Stimulated activated naive B cell treated with anti-CD40 and anti-IgM and Interleukin-4, amounts not matched to agents 10 μg/mL and 1 μg/mL and 100 μg/mL, for 72 hours (primary cell): ENCODE measurements around the gene METTL26.

Source experiments
- ATAC-seq, 2 donors: fragments of 150-1000 bp; cut with Tn5 transposase; replicated peaks; 2 replicates each; pipeline ENCODE4 v1.10.0; 2021; ENCODE audit warnings: moderate library complexity in 1 of 2
- DNase-seq: peaks from one replicate; pipeline ENCODE4 v3.0.0; 2021
- H3K27ac Mint-ChIP-seq: one replicate; pipeline ENCODE4 v1.8.0; 2022; ENCODE audit warnings: mild to moderate bottlenecking, mixed read lengths
- H3K27me3 Mint-ChIP-seq, 2 donors: one replicate each; pipeline ENCODE4 v1.8.0; 2022; ENCODE audit warnings: mixed read lengths in 2 of 2
- H3K36me3 Mint-ChIP-seq, 2 donors: one replicate each; pipeline ENCODE4 v1.8.0; 2022; ENCODE audit warnings: mixed read lengths in 2 of 2, mild to moderate bottlenecking in 1 of 2
- H3K4me1 Mint-ChIP-seq, 2 donors: one replicate each; pipeline ENCODE4 v1.8.0; 2022; ENCODE audit warnings: mixed read lengths in 2 of 2, mild to moderate bottlenecking in 1 of 2
- H3K4me3 Mint-ChIP-seq, 2 donors: one replicate each; pipeline ENCODE4 v1.8.0; 2022; ENCODE audit warnings: mild to moderate bottlenecking in 2 of 2, mixed read lengths in 2 of 2, moderate library complexity in 1 of 2
- H3K9me3 Mint-ChIP-seq, 2 donors: one replicate each; pipeline ENCODE4 v1.8.0; 2022; ENCODE audit warnings: mixed read lengths in 2 of 2, mild to moderate bottlenecking in 1 of 2

METTL26 gene

DNA sequence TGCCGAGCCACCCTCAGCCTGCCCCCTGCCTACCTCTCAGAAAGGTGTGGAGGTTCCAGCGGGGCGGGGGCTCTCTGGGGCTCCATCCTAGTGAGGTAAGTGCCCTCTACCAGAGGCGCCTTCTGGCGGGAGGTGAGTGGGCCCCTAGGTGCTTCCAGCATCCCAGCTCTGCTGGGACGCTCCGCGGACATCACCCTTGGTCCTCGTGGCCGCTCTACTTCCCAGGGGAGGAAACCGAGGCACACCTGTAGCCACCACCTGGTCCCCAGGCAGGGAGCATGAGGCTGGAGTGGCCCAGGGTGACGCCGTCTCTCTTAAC lies 6.9 kb upstream of the METTL26 start:
- Mint-ChIP-seq H3K27ac (peak overlapping the region; percentile 73), H3K4me1 (peaks cover 24 to 58% of the 10 kb centered on the region in 2 donors), H3K27me3 (no peaks in the 10 kb centered on the region), H3K4me3 (peak overlapping the region; percentile 83 to 84), H3K9me3 (no peaks in the 10 kb centered on the region), H3K36me3 (peaks cover 7 to 10% of the 10 kb centered on the region in 2 donors)
- ATAC-seq (no peak), DNase-seq (no peak)

DNA sequence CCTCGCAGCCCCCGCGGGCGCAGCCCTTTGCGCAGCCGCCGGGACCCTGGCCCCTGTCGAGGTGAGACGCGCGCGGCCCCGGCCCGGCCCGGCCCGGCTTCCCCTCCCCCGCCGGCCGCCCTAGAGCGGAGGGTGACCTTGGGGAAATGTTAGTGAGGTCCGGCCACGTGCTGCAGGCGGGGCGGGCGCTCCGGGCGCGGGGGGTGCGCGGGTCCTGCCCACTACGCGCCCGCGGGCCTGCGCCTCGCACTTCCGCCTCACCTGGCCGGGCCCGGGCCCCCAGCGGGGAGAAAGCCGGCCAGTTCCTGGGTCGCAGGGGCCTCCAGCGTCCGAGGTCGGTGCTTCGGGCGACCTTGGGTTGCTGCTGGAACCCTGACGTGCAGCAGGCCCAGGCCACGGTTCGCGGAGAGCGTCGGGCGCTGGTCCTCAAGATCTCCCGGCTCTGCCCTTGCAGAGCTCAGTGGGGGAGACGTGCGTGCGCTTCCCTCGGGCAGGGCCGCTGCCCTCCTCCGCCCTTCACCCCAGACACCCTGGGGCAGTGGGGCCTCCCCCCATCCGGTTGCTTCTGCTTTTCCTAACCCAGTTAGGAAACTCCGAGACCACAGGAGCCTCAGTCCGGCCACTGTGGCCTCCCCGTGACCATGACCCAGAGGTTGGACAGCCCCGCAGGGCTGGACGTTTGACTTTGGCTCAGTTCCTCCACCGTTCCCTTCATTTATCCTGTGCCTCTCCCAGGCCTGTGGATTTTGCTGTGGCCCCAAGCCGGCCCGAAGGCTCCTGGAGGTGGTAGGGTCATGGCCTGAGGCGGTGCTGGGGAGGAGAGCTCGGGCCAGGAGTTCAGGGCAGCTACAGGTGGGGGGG lies 6.3 kb upstream of the METTL26 start:
- ATAC-seq (peak; percentile 63 to 67), DNase-seq (peak; percentile 43)
- Mint-ChIP-seq H3K4me1 (peaks cover 23 to 54% of the 10 kb centered on the region in 2 donors), H3K9me3 (no peaks in the 10 kb centered on the region), H3K27ac (peak overlapping the region; percentile 73), H3K36me3 (peaks cover 7 to 10% of the 10 kb centered on the region in 2 donors), H3K4me3 (peak overlapping the region; percentile 83 to 84), H3K27me3 (no peaks in the 10 kb centered on the region)

DNA sequence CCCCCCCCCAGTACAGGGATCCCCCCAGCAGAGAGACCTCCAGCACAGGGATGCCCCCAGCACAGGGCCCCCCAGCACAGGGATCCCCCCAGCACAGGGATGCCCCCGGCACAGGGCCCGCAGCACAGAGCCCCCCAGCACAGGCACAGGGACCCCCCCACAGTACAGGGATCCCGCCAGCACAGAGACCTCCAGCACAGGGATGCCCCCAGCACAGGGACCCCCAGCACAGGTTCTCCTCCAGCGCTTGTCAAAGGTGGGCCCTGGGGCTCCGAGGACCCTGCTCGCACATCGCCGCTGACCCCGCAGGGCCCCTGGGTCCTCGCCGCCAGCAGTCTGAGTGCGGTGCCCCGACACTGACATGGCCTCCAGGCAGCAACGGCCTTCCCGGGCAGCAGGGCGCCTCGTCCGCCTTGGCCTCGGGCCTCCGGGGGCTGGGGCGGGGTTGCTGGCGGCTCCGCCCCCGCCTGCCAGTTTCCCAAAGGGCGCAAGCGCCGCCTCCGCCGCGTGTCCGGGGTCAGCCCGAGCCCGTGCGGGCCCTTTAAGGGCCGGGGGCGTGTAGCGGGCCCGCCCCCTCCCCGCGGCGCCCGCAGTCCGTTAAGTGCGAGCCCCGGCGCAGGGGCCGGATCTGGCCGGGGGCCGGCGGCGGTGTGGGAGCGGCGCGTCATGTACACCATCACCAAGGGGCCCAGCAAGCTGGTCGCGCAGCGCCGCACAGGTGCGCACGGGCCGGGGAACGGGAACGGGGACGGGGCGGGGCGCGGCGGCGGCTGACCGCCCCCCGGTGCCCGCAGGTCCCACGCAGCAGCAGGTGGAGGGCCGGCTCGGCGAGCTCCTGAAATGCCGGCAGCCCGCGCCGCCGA lies 5.5 kb upstream of the METTL26 start, which contains the start of gene MCRIP2:
TSS of gene MCRIP2 (plus strand) at position 503 of the 863 bp plus-strand sequence. CDS start at position 667, 164 bp downstream.
- peaks cover 0 to 2% of the 10 kb centered on the region in 2 donors for H3K9me3 Mint-ChIP-seq
- ATAC-seq (peak; percentile 64 to 65), DNase-seq (peak; percentile 78)
- peaks cover 24 to 50% of the 10 kb centered on the region in 2 donors for H3K4me1 Mint-ChIP-seq
- peaks cover 11 to 13% of the 10 kb centered on the region in 2 donors for H3K36me3 Mint-ChIP-seq
- H3K27me3 Mint-ChIP-seq: peaks cover 3 to 4% of the 10 kb centered on the region in 2 donors
- peak within 1 kb of the TSS; percentile 83 to 84 for H3K4me3 Mint-ChIP-seq
- peak within 1 kb of the TSS; percentile 73 for H3K27ac Mint-ChIP-seq

DNA sequence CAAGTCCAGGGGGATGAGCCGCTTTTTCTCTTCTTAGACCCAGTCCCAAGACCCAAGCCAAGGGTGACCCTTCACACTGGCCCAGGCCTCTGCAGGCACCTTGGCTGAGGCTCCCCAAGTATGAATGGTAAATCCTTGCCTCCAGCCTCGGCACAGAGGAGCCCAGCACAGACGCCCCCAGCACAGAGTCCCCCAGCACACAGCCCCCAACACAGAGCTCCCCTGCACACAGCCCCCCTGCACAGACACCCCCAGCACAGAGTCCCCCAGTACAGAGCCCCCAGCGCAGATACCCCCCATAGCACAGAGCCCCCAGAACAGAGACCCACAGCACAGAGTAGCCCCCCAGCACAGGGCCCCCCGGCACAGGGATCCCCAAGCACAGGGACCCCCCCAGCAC lies 4.5 kb upstream of the METTL26 start:
- Mint-ChIP-seq H3K27ac (peak overlapping the region; percentile 59), H3K4me1 (peaks cover 28 to 47% of the 10 kb centered on the region in 2 donors), H3K9me3 (peaks cover 0 to 2% of the 10 kb centered on the region in 2 donors), H3K4me3 (peak overlapping the region; percentile 60 to 77), H3K27me3 (peaks cover 5 to 6% of the 10 kb centered on the region in 2 donors), H3K36me3 (peaks cover 11 to 17% of the 10 kb centered on the region in 2 donors)
- no peak for DNase-seq
- ATAC-seq: no peak

DNA sequence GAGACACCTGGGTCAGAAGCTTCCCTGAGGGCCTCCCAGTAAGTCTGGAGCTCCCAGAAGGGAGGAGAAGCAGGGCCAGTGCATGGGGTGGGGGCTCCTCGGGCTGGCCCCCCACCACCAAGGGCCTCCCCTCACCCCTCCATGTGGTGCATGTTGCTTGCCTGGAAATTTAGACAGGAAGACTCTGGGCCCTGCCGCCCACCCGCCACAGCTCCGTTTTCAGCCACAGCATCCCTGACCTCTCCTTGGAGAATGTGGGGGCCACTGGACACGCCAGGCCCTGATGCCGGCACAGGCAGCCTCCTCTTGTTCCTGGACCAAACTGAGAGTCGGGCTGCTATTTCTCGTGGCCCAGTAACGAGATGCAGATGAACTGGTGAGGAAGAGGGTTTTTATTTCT lies 2.7 kb upstream of the METTL26 start:
- Mint-ChIP-seq H3K27me3 (peaks cover 5 to 6% of the 10 kb centered on the region in 2 donors), H3K4me3 (no peak overlapping the region), H3K4me1 (peaks cover 23 to 44% of the 10 kb centered on the region in 2 donors), H3K9me3 (peaks cover 0 to 2% of the 10 kb centered on the region in 2 donors), H3K27ac (no peak overlapping the region), H3K36me3 (peaks cover 6 to 7% of the 10 kb centered on the region in 2 donors)
- no peak for DNase-seq
- no peak for ATAC-seq

DNA sequence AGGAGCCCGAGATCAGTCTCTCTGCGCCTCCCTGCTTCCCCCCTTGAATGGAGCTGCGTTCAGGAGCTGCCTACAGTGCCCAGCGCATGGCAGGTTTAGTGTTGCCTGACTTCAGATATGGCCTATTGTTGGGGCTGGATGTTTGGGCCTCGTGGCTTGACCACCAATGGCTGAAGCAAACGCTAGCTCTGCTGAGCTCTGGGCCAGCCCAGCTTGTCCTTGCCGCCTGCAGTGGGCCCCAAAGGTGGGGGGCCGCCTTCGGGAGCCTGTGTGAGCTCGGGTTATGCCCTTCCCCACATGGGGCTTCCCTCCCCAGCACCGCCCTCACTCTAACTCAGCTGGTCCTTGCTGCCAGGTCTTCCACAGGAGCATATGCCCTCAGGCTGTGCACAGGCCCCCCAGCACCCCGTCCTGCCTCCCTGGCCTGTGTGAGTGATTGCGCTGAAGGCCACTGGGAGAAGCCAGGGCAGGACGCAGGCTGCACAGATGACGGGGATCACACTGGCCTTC lies 2.0 kb upstream of the METTL26 start:
- H3K4me3 Mint-ChIP-seq: no peak overlapping the region
- H3K27ac Mint-ChIP-seq: no peak overlapping the region
- H3K9me3 Mint-ChIP-seq: peaks cover 0 to 2% of the 10 kb centered on the region in 2 donors
- H3K36me3 Mint-ChIP-seq: peaks cover 4 to 7% of the 10 kb centered on the region in 2 donors
- no peak for ATAC-seq
- H3K4me1 Mint-ChIP-seq: peaks cover 21 to 37% of the 10 kb centered on the region in 2 donors
- H3K27me3 Mint-ChIP-seq: peaks cover 5 to 6% of the 10 kb centered on the region in 2 donors
- no peak for DNase-seq

DNA sequence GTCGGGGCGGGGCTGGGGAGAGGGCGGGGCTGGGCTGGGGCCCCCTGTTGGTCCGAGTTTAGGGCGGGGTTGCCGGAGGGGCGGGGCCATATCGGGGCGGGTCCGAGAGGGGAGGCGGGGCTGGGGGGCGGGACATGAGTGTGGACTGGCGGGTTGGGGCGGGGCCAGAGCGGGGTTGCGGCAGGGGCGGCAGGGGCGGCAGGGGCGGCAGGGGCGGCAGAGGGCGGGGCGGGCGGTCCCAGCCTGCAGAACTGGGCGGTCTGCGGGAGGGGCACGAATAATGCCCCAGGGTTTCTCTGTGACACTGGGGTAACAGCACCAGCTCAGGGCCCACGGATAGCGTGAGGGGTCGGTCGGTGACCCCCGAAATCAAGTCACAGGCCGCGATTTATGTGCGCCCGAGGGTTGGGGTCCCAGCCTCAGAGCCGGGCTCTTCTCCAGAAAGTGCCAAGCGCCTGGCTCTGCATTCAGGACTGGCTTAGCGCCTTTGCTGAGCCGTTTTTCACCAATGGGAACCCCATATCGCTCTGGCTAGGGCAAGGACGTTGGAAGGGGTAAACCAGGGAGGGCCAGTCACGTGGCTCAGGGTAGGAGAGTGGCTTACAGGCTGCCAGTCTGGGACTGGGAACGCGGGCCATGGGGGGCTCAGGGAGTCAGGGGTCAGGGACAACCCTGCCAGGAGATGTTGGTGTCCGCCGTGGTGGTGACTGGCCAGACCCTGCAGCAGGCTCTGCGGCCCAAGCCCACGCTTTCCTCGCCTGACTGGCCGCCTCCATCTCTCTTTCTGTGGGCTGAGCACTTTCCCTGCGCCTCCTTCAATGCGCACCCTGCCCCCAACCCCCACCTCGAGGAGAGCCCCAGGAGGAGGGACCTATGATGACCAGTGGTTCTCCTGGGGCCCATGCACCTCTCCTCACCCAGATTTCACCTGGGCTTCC lies 1.2 kb upstream of the METTL26 start:
- Mint-ChIP-seq H3K27me3 (peaks cover 5 to 6% of the 10 kb centered on the region in 2 donors), H3K27ac (peak overlapping the region; percentile 100), H3K9me3 (peaks cover 0 to 2% of the 10 kb centered on the region in 2 donors), H3K36me3 (peaks cover 4 to 7% of the 10 kb centered on the region in 2 donors), H3K4me1 (peaks cover 18 to 30% of the 10 kb centered on the region in 2 donors), H3K4me3 (peak overlapping the region; percentile 93 to 94)
- DNase-seq (no peak), ATAC-seq (peak in 1 of 2 donors; percentile 64)

DNA sequence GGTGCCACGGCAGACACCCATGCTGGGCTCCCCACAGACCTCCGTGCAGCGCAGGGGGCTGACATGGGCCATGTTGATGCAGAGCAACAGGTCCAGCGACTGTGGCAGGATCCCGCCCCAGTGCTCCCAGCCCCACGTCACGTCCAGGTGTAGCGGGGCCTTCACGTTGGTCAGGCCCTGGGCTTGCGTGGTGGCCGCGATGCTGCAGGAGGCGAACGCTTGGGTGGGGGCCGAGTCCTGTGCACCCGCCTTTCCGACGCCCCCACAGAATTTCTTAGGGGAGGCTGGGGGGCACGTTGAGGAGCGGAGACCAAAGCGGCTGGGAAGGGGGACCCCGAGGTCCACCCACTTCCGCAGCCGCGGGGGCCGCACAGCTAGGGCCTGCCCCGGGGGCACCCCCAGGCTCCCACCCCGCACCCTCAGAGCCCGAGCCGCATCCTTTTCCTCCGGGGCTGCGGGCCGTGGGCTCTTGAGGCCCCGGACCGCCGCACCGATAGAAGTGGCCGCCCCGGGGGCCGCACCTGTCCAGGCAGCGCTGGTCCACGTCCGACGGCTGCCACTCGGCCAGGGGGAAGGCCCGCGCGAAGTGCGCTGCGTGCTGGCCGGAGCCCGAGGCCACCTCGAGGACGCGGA lies 416 bp downstream of the METTL26 start:
- Mint-ChIP-seq H3K4me3 (peak overlapping the region; percentile 93 to 94), H3K27me3 (peaks cover 5 to 6% of the 10 kb centered on the region in 2 donors), H3K27ac (no peak overlapping the region), H3K9me3 (peaks cover 0 to 2% of the 10 kb centered on the region in 2 donors), H3K36me3 (peaks cover 6 to 7% of the 10 kb centered on the region in 2 donors), H3K4me1 (peaks cover 20 to 29% of the 10 kb centered on the region in 2 donors)
- DNase-seq (no peak), ATAC-seq (peak; percentile 3 to 4)

DNA sequence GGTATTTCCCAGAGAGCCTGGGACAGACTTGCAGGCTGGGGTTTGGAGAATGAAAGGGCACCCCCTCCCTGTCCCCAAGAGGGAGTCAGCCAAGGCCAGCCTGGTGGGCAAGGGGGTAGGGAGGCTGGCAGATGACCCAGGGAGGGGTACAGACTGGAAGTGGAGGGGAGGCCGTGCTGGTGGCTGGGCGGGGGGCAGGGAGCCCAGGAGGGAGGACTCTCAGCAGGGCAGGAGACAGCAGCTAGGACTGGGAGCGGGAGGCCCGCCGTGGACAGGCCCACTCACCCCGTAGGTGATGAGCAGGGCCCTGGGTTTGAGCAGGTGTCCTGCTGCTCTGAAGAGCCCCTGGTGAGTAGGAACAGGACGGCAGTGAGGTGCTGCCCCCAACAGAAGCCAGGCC lies 1.1 kb downstream of the METTL26 start:
- DNase-seq (no peak), ATAC-seq (no peak)
- H3K4me1 Mint-ChIP-seq: peaks cover 18 to 24% of the 10 kb centered on the region in 2 donors
- H3K36me3 Mint-ChIP-seq: peaks cover 6 to 7% of the 10 kb centered on the region in 2 donors
- H3K9me3 Mint-ChIP-seq: peaks cover 0 to 2% of the 10 kb centered on the region in 2 donors
- H3K4me3 Mint-ChIP-seq: peak overlapping the region; percentile 78 to 80
- H3K27ac Mint-ChIP-seq: peak overlapping the region; percentile 62
- peaks cover 5 to 6% of the 10 kb centered on the region in 2 donors for H3K27me3 Mint-ChIP-seq

DNA sequence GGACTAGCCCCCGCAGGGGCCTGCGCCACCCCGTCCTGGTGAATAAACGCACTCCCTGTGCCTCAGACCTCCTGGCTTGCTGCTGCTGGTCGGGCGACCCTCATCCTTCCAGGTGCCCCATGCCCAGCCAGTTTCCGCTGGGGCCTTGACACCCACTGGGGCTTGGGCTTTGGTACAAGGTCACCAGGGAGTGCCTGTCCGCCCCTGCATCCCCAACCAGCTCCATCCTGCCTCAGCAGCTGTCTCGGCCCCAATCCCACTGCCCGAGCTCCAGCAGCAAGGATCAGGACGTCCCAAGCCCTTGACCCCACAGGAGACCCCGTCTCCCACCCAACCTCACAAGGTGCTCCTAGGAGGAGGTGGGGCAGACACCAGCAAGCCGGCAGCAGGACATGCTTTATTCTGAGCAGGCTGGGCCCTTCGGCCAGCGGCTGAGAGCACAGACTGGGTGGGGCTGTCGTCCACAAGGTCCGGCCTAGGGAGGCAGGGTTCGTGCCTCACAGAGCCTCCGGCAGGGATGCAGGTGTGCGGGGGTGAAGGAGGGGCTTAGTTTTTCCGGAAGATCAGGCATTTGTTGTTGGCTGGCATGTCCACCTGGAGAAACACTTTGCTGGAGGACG lies 1.9 kb downstream of the METTL26 start:
- Mint-ChIP-seq H3K27me3 (peaks cover 5 to 6% of the 10 kb centered on the region in 2 donors), H3K36me3 (peaks cover 6 to 7% of the 10 kb centered on the region in 2 donors), H3K9me3 (peaks cover 0 to 2% of the 10 kb centered on the region in 2 donors), H3K4me3 (peak overlapping the region; percentile 53 to 61), H3K4me1 (peaks cover 18 to 23% of the 10 kb centered on the region in 2 donors), H3K27ac (no peak overlapping the region)
- ATAC-seq (no peak), DNase-seq (no peak)

DNA sequence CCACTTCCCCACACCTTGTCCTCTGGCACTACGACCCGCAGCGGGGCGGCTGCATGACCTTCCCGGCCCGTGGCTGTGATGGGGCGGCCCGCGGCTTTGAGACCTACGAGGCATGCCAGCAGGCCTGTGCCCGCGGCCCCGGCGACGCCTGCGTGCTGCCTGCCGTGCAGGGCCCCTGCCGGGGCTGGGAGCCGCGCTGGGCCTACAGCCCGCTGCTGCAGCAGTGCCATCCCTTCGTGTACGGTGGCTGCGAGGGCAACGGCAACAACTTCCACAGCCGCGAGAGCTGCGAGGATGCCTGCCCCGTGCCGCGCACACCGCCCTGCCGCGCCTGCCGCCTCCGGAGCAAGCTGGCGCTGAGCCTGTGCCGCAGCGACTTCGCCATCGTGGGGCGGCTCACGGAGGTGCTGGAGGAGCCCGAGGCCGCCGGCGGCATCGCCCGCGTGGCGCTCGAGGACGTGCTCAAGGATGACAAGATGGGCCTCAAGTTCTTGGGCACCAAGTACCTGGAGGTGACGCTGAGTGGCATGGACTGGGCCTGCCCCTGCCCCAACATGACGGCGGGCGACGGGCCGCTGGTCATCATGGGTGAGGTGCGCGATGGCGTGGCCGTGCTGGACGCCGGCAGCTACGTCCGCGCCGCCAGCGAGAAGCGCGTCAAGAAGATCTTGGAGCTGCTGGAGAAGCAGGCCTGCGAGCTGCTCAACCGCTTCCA lies 2.6 kb downstream of the METTL26 start:
- DNase-seq (no peak), ATAC-seq (no peak)
- no peak overlapping the region for H3K27ac Mint-ChIP-seq
- H3K36me3 Mint-ChIP-seq: peaks cover 6 to 13% of the 10 kb centered on the region in 2 donors
- peaks cover 5 to 6% of the 10 kb centered on the region in 2 donors for H3K27me3 Mint-ChIP-seq
- H3K9me3 Mint-ChIP-seq: peaks cover 0 to 2% of the 10 kb centered on the region in 2 donors
- no peak overlapping the region for H3K4me3 Mint-ChIP-seq
- peaks cover 15 to 18% of the 10 kb centered on the region in 2 donors for H3K4me1 Mint-ChIP-seq
